Stimulated activated effector memory CD8-positive, alpha-beta T cell treated with anti-CD3 and anti-CD28 coated beads, Interleukin-12 subunit alpha, Interleukin-12 subunit beta, amount 100 ng/mL, for 72 hours (primary cell): ENCODE results near the gene MESD.

ENCODE experiments used
- ATAC-seq: fragments of 150-1000 bp; cut with Tn5 transposase; 2 replicates; pipeline ENCODE4 v1.10.0; 2021
- DNase-seq, 2 donors: peaks; one replicate each; pipeline ENCODE4 v3.0.0; 2021 to 2022; ENCODE audit warnings: low spot score in 2 of 2
- H3K27ac Mint-ChIP-seq: one replicate; pipeline ENCODE4 v1.8.0; 2022; ENCODE audit warnings: mild to moderate bottlenecking, mixed read lengths
- H3K36me3 Mint-ChIP-seq: one replicate; pipeline ENCODE4 v1.8.0; 2022; ENCODE audit warnings: mild to moderate bottlenecking, mixed read lengths
- H3K4me1 Mint-ChIP-seq: one replicate; pipeline ENCODE4 v1.8.0; 2022; ENCODE audit warnings: mixed read lengths
- H3K4me3 Mint-ChIP-seq: one replicate; pipeline ENCODE4 v1.8.0; 2022; ENCODE audit warnings: mild to moderate bottlenecking, mixed read lengths
- H3K9me3 Mint-ChIP-seq: one replicate; pipeline ENCODE4 v1.8.0; 2022; ENCODE audit warnings: mixed read lengths

Gene MESD

GRCh38 chr15:80948651-80949292, 40.8 kb downstream of the MESD start:
- peaks cover 13% of the 10 kb centered on the region for H3K4me1 Mint-ChIP-seq
- DNase-seq = no peak
- H3K4me3 Mint-ChIP-seq = no peak overlapping the region
- no peaks in the 10 kb centered on the region for H3K9me3 Mint-ChIP-seq
- no peak overlapping the region for H3K27ac Mint-ChIP-seq
- peaks cover 9% of the 10 kb centered on the region for H3K36me3 Mint-ChIP-seq
- ATAC-seq = no peak

DNA sequence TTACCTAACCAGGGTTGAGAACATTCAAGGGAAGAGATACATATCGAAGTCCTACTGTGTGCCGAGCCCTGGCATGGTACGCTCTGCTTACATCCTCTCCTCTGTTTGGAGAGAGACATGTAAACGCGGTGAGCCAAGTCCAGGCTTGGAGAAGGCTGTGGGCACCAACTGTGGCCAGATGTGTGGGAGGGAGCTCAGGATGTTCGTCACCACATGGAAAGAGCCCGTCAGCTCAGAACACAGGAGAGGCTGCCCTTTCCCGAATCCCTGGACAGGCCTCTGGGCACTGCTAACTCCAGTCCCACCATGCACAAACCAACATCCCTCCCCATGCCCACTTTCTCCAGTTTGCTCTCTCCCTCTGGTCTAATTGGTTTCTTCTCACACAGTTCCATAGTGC, 43.0 kb downstream of the MESD start:
- no peaks in the 10 kb centered on the region for H3K4me1 Mint-ChIP-seq
- no peak for ATAC-seq
- no peak for DNase-seq
- no peak overlapping the region for H3K4me3 Mint-ChIP-seq
- peaks cover 23% of the 10 kb centered on the region for H3K36me3 Mint-ChIP-seq
- H3K9me3 Mint-ChIP-seq = no peaks in the 10 kb centered on the region
- no peak overlapping the region for H3K27ac Mint-ChIP-seq

DNA sequence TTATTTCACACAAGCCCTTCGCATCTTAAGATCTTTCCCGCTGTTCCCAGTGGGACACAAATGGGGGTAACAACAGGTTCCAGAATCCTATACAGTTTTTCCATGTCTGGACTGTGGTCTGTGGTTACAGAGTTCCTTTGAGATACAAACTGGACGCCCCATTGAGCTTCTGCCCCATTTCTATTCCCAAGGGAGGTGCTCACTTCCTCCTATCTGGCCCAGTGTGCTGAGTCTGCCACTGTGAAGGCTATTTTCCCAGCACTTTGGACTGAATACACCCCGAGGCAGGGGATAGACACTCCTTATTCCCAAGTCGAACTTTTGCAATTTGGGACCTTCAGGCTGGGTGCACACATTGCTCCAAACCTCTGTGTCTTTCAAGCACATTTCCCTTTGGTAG, 44.0 kb downstream of the MESD start:
- Mint-ChIP-seq H3K4me1 (no peaks in the 10 kb centered on the region), H3K9me3 (no peaks in the 10 kb centered on the region), H3K27ac (no peak overlapping the region), H3K4me3 (no peak overlapping the region), H3K36me3 (peaks cover 28% of the 10 kb centered on the region)
- DNase-seq (no peak), ATAC-seq (no peak)

- H3K27ac Mint-ChIP-seq = no peak overlapping the region
- no peaks in the 10 kb centered on the region for H3K9me3 Mint-ChIP-seq
- H3K4me3 Mint-ChIP-seq = no peak overlapping the region
- no peaks in the 10 kb centered on the region for H3K4me1 Mint-ChIP-seq
- peaks cover 28% of the 10 kb centered on the region for H3K36me3 Mint-ChIP-seq
- ATAC-seq = no peak
- no peak for DNase-seq
Observed at GRCh38 chr15:80944818-80945217, 44.8 kb downstream of the MESD start.

- no peak overlapping the region for H3K4me3 Mint-ChIP-seq
- H3K4me1 Mint-ChIP-seq = no peaks in the 10 kb centered on the region
- no peaks in the 10 kb centered on the region for H3K9me3 Mint-ChIP-seq
- no peak for ATAC-seq
- DNase-seq = no peak
- peaks cover 25% of the 10 kb centered on the region for H3K36me3 Mint-ChIP-seq
- peak overlapping the region; percentile 6 for H3K27ac Mint-ChIP-seq
Observed at GRCh38 chr15:80942746-80943565, 46.7 kb downstream of the MESD start.

DNA sequence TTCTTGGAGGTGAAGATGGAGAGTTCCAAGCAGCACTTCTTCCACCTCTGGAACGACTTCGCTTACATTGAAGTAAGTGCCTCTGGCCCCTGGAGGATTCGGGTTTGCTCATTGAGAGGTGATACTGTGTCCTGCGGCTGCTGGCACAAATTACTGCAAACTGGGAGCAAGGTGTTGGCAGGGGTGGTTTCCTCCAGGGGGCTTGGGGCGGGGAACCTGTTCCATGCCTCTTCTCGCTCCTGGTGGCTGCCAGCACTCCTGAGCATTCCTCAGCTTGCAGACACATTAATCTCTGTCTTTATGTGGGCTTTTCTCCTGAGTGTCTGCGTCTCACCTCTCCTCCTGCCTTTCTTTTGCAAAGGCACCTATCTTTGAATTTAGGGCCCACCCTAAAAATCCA, 47.4 kb downstream of the MESD start:
- Mint-ChIP-seq H3K36me3 (peaks cover 20% of the 10 kb centered on the region), H3K4me1 (no peaks in the 10 kb centered on the region), H3K27ac (no peak overlapping the region)

GRCh38 chr15:80940851-80941250, 48.8 kb downstream of the MESD start:
- H3K4me1 Mint-ChIP-seq = no peaks in the 10 kb centered on the region
- peak overlapping the region; percentile 29 for H3K27ac Mint-ChIP-seq
- ATAC-seq (no peak), DNase-seq (no peak)
- no peaks in the 10 kb centered on the region for H3K9me3 Mint-ChIP-seq
- H3K36me3 Mint-ChIP-seq = peaks cover 20% of the 10 kb centered on the region
- H3K4me3 Mint-ChIP-seq = no peak overlapping the region

More for the DNA sequence above, 47.4 kb downstream of the MESD start:
- Mint-ChIP-seq H3K4me3 (no peak overlapping the region), H3K9me3 (no peaks in the 10 kb centered on the region)
- ATAC-seq (no peak), DNase-seq (no peak)

- Mint-ChIP-seq H3K4me3 (no peak overlapping the region), H3K9me3 (no peaks in the 10 kb centered on the region), H3K36me3 (peaks cover 20% of the 10 kb centered on the region), H3K4me1 (no peaks in the 10 kb centered on the region), H3K27ac (peak overlapping the region; percentile 29)
- ATAC-seq (no peak), DNase-seq (no peak)
Observed at GRCh38 chr15:80940331-80940730, 49.3 kb downstream of the MESD start.

GRCh38 chr15:80939216-80939615, 50.4 kb downstream of the MESD start:
- DNase-seq = no peak
- H3K27ac Mint-ChIP-seq = no peak overlapping the region
- no peak overlapping the region for H3K4me3 Mint-ChIP-seq
- H3K4me1 Mint-ChIP-seq = peaks cover 9% of the 10 kb centered on the region
- no peak for ATAC-seq
- H3K9me3 Mint-ChIP-seq = no peaks in the 10 kb centered on the region
- H3K36me3 Mint-ChIP-seq = peaks cover 20% of the 10 kb centered on the region

- H3K27ac Mint-ChIP-seq = no peak overlapping the region
Observed at GRCh38 chr15:80937718-80938117, 51.9 kb downstream of the MESD start.

DNA sequence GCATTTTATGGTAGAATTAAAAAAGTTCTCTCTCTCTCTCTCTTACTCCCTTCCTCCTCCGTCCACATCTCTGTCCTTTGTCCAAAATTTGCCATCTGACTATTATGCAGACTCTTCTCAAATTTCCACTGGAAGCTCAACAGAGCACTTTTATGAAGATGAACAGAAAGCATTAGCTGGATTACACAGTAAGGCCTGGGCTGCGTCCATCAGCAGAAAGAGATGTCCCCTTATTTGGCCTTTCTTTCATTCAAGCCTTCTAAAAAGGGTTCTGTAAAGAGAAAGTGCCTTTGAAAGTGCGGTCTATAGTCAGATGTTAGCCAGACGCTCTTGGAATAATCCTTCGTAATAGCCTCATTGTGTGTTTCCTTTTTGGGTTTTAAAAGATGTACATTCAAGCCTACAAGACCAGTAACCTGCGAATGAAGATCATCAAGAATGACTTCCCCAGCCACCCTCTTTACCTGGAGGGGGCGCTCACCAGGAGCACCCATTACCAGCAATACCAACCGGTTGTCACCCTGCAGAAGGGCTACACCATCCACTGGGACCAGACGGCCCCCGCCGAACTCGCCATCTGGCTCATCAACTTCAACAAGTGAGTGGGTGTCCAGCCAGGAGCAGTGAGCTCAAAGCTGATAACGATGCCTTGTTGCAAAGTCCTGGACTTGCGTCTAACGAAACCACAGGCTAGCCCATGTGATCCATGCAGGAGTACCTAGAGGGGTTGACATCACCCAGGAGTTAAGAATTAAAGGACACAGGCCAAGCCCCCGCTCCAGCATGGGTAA, 53.1 kb downstream of the MESD start:
- Mint-ChIP-seq H3K4me1 (peaks cover 9% of the 10 kb centered on the region), H3K27ac (no peak overlapping the region), H3K4me3 (no peak overlapping the region), H3K9me3 (no peaks in the 10 kb centered on the region), H3K36me3 (peaks cover 5% of the 10 kb centered on the region)
- no peak for DNase-seq
- ATAC-seq = no peak

More at GRCh38 chr15:80937718-80938117, 51.9 kb downstream of the MESD start:
- Mint-ChIP-seq H3K4me1 (peaks cover 9% of the 10 kb centered on the region), H3K4me3 (no peak overlapping the region), H3K36me3 (peaks cover 9% of the 10 kb centered on the region), H3K9me3 (no peaks in the 10 kb centered on the region)
- no peak for ATAC-seq
- no peak for DNase-seq

GRCh38 chr15:80934761-80935221, 54.8 kb downstream of the MESD start:
- Mint-ChIP-seq H3K9me3 (no peaks in the 10 kb centered on the region), H3K4me1 (peaks cover 9% of the 10 kb centered on the region), H3K36me3 (no peaks in the 10 kb centered on the region), H3K27ac (no peak overlapping the region), H3K4me3 (no peak overlapping the region)
- no peak for DNase-seq
- ATAC-seq = no peak

- DNase-seq = no peak
- no peaks in the 10 kb centered on the region for H3K9me3 Mint-ChIP-seq
- H3K4me1 Mint-ChIP-seq = peaks cover 9% of the 10 kb centered on the region
- H3K4me3 Mint-ChIP-seq = no peak overlapping the region
- H3K27ac Mint-ChIP-seq = no peak overlapping the region
- no peak for ATAC-seq
- no peaks in the 10 kb centered on the region for H3K36me3 Mint-ChIP-seq
Observed at GRCh38 chr15:80932989-80933388, 56.6 kb downstream of the MESD start.

- no peaks in the 10 kb centered on the region for H3K36me3 Mint-ChIP-seq
- DNase-seq (no peak), ATAC-seq (no peak)
- no peak overlapping the region for H3K4me3 Mint-ChIP-seq
- no peak overlapping the region for H3K27ac Mint-ChIP-seq
- H3K9me3 Mint-ChIP-seq = no peaks in the 10 kb centered on the region
- peaks cover 9% of the 10 kb centered on the region for H3K4me1 Mint-ChIP-seq
Observed at GRCh38 chr15:80932513-80932815, 57.2 kb downstream of the MESD start.

DNA sequence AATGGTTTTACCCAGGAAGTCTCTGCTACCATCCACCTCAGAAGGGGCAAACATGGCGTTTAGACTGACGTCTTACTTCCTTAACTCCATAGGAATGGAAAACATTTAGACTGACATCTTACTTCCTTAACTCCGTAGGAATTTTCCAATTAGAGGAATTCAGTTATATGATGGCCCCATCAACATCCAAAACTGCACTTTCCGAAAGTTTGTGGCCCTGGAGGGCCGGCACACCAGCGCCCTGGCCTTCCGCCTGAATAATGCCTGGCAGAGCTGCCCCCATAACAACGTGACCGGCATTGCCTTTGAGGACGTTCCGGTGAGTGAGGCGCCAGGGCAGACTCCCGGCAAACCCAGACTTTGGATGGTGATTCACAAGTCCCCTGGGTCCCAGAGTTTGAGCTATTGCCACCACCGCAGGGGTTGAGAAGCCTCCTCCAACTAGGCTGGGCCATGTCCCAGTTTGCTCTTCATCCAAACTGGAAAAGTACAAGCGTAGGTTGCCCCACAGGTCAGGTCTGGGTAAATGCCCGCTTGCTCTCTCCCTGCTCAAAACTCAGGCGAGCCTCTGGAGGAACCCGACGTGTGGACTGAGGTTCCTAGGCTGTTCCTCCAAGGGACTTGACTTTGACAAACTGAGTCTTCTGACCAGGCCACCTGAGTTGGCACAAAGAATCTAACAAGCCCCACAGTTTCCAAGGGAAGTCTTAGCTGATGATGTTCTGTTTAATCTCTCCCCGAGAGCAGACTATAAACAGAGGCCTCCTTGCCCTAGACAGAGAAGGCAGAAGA, 57.7 kb downstream of the MESD start:
- no peak overlapping the region for H3K4me3 Mint-ChIP-seq
- DNase-seq (no peak), ATAC-seq (no peak)
- H3K9me3 Mint-ChIP-seq = no peaks in the 10 kb centered on the region
- H3K36me3 Mint-ChIP-seq = no peaks in the 10 kb centered on the region
- H3K27ac Mint-ChIP-seq = no peak overlapping the region
- H3K4me1 Mint-ChIP-seq = peaks cover 9% of the 10 kb centered on the region
